Liver (tissue), 3 donors: Measurements from ENCODE around the gene PRR16.
"Not testable (repeated sequence)": the region's sequence is repeated elsewhere in the genome, so short reads cannot be mapped to it uniquely, and the experiment has no call there.

Experiments
- EGR1 ChIP-seq, 2 donors: IDR thresholded peaks; 2 replicates each; pipeline ENCODE4 v1.6.1; 2016 to 2018; ENCODE audit warnings: antibody characterized with exemption in 2 of 2, low read depth in 2 of 2
- GABPA ChIP-seq, 2 donors: IDR thresholded peaks in 1 of 2; conservative IDR thresholded peaks in 1 of 2; 2 replicates each; pipeline ENCODE4 v1.6.1; 2016; ENCODE audit warnings: antibody characterized with exemption in 2 of 2, mild to moderate bottlenecking in 1 of 2, moderate library complexity in 1 of 2
- HNF4G ChIP-seq: IDR thresholded peaks from 2 replicates; pipeline ENCODE4 v1.6.1; 2016; ENCODE audit warnings: antibody characterized with exemption
- JUND ChIP-seq, 2 donors: IDR thresholded peaks; 2 replicates each; pipeline ENCODE4 v1.6.1; 2016; ENCODE audit warnings: antibody characterized with exemption in 2 of 2
- RAD21 ChIP-seq, 2 donors: IDR thresholded peaks; 2 replicates each; pipeline ENCODE4 v1.6.1; 2016; ENCODE audit warnings: antibody characterized with exemption in 2 of 2, mild to moderate bottlenecking in 2 of 2
- RXRA ChIP-seq, 2 donors: IDR thresholded peaks; 2 replicates each; pipeline ENCODE4 v1.6.1; 2017 to 2018; ENCODE audit warnings: antibody characterized with exemption in 2 of 2, mild to moderate bottlenecking in 1 of 2
- SP1 ChIP-seq: IDR thresholded peaks from 2 replicates; pipeline ENCODE4 v1.6.1; 2018; ENCODE audit warnings: antibody characterized with exemption, mild to moderate bottlenecking
- TAF1 ChIP-seq: conservative IDR thresholded peaks from 2 replicates; pipeline ENCODE4 v1.6.1; 2016; ENCODE audit warnings: antibody characterized with exemption, mild to moderate bottlenecking
- YY1 ChIP-seq: IDR thresholded peaks from 2 replicates; pipeline ENCODE4 v1.6.1; 2016; ENCODE audit warnings: antibody characterized with exemption, mild to moderate bottlenecking
- TF ChIP-seq, protein P1 (sequence below): IDR thresholded peaks from 2 replicates; pipeline ENCODE4 v1.6.1; 2016; ENCODE audit warnings: antibody characterized with exemption, mild to moderate bottlenecking
- TF ChIP-seq, protein P2 (sequence below): fragments of 150-350 bp; IDR thresholded peaks from 2 replicates; pipeline ENCODE4 v1.5.1; 2017; ENCODE audit warnings: improper control_type of control experiment, low read depth, low read length; ENCODE audit not compliant: missing input control
- TF ChIP-seq, protein P3 (sequence below): IDR thresholded peaks from 2 replicates; pipeline ENCODE4 v1.6.1; 2016; ENCODE audit warnings: antibody characterized with exemption
- TF ChIP-seq, protein P4 (sequence below): IDR thresholded peaks from 2 replicates; pipeline ENCODE4 v1.6.1; 2016; ENCODE audit warnings: antibody characterized with exemption
- TF ChIP-seq, protein P5 (sequence below): IDR thresholded peaks from 2 replicates; pipeline ENCODE4 v1.6.1; 2016; ENCODE audit warnings: antibody characterized with exemption
- donor health status: healthy.
- donor health status: healthy.

DNA sequence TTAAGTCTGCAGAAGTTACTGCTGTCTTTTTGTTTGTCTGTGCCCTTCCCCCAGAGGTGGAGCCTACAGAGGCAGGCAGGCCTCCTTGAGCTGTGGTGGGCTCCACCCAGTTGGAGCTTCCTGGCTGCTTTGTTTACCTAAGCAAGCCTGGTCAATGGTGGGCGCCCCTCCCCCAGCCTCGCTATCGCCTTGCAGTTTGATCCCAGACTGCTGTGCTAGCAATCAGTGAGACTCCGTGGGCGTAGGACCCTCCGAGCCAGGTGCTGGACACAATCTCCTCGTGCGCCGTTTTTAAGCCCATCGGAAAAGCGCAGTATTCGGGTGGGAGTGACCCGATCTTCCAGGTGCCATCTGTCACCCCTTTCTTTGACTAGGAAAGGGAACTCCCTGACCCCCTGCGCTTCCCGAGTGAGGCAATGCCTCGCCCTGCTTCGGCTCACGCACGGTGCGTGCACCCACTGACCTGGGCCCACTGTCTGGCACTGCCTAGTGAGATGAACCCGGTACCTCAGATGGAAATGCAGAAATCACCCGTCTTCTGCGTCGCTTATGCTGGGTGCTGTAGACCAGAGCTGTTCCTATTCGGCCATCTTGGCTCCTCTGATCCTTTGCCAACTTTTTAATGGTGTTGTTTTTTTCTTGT lies 37.3 kb upstream of the PRR16 start:
- TF ChIP-seq, protein P1, sequence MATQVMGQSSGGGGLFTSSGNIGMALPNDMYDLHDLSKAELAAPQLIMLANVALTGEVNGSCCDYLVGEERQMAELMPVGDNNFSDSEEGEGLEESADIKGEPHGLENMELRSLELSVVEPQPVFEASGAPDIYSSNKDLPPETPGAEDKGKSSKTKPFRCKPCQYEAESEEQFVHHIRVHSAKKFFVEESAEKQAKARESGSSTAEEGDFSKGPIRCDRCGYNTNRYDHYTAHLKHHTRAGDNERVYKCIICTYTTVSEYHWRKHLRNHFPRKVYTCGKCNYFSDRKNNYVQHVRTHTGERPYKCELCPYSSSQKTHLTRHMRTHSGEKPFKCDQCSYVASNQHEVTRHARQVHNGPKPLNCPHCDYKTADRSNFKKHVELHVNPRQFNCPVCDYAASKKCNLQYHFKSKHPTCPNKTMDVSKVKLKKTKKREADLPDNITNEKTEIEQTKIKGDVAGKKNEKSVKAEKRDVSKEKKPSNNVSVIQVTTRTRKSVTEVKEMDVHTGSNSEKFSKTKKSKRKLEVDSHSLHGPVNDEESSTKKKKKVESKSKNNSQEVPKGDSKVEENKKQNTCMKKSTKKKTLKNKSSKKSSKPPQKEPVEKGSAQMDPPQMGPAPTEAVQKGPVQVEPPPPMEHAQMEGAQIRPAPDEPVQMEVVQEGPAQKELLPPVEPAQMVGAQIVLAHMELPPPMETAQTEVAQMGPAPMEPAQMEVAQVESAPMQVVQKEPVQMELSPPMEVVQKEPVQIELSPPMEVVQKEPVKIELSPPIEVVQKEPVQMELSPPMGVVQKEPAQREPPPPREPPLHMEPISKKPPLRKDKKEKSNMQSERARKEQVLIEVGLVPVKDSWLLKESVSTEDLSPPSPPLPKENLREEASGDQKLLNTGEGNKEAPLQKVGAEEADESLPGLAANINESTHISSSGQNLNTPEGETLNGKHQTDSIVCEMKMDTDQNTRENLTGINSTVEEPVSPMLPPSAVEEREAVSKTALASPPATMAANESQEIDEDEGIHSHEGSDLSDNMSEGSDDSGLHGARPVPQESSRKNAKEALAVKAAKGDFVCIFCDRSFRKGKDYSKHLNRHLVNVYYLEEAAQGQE: not testable (repeated sequence)
- TF ChIP-seq, protein P2, sequence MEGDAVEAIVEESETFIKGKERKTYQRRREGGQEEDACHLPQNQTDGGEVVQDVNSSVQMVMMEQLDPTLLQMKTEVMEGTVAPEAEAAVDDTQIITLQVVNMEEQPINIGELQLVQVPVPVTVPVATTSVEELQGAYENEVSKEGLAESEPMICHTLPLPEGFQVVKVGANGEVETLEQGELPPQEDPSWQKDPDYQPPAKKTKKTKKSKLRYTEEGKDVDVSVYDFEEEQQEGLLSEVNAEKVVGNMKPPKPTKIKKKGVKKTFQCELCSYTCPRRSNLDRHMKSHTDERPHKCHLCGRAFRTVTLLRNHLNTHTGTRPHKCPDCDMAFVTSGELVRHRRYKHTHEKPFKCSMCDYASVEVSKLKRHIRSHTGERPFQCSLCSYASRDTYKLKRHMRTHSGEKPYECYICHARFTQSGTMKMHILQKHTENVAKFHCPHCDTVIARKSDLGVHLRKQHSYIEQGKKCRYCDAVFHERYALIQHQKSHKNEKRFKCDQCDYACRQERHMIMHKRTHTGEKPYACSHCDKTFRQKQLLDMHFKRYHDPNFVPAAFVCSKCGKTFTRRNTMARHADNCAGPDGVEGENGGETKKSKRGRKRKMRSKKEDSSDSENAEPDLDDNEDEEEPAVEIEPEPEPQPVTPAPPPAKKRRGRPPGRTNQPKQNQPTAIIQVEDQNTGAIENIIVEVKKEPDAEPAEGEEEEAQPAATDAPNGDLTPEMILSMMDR: not testable (repeated sequence)
- TF ChIP-seq TAF1; JUND (IDR thresholded peaks at IDR 0.05); RAD21 (IDR thresholded peaks at IDR 0.05); YY1; EGR1 (IDR thresholded peaks at IDR 0.05; ENCODE audit: low read depth in 2 of 2); SP1; RXRA (IDR thresholded peaks at IDR 0.05); GABPA (IDR thresholded peaks at IDR 0.05 in 1 of 2, conservative IDR thresholded peaks at IDR 0.05 in 1 of 2); HNF4G: not testable (repeated sequence)
- TF ChIP-seq, protein P3, sequence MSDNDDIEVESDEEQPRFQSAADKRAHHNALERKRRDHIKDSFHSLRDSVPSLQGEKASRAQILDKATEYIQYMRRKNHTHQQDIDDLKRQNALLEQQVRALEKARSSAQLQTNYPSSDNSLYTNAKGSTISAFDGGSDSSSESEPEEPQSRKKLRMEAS: not testable (repeated sequence)
- TF ChIP-seq, protein P4, sequence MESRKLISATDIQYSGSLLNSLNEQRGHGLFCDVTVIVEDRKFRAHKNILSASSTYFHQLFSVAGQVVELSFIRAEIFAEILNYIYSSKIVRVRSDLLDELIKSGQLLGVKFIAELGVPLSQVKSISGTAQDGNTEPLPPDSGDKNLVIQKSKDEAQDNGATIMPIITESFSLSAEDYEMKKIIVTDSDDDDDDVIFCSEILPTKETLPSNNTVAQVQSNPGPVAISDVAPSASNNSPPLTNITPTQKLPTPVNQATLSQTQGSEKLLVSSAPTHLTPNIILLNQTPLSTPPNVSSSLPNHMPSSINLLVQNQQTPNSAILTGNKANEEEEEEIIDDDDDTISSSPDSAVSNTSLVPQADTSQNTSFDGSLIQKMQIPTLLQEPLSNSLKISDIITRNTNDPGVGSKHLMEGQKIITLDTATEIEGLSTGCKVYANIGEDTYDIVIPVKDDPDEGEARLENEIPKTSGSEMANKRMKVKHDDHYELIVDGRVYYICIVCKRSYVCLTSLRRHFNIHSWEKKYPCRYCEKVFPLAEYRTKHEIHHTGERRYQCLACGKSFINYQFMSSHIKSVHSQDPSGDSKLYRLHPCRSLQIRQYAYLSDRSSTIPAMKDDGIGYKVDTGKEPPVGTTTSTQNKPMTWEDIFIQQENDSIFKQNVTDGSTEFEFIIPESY: not testable (repeated sequence)
- TF ChIP-seq, protein P5, sequence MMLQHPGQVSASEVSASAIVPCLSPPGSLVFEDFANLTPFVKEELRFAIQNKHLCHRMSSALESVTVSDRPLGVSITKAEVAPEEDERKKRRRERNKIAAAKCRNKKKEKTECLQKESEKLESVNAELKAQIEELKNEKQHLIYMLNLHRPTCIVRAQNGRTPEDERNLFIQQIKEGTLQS: not testable (repeated sequence)
